Measurements from ENCODE around the gene TAF1D. TPM values are rescaled to one million over a fixed set of nuclear protein-coding genes. Genes with fewer than 3 reads are reported as not detected.

Gene TAF1D
- polyA plus RNA-seq, 3 donors, result 5.9 to 68.3 (median 7.4) TPM

DNA sequence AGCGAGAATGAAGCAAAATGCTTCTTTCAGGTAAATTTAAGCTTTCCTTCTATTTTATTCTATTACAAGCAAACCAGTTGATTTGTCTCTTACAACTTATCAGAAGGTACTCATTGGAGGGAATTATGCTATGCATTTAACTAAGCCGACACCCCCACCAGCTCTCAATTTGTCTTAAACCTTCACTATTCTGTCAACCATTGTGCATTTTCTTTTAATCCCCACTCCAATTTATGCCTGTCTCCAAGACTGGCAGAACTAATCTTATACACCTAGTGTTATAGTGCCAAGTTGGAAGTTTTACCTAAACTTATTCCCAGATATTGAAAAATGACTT, 12.5 kb downstream of the TAF1D start:
- H3K27me3 ChIP-seq (ENCODE audit: control insufficient read depth in 2 of 2, insufficient read depth in 2 of 2, low read length in 2 of 2), result no peaks in the 10 kb centered on the region
- Mint-ChIP-seq H3K4me1 (no peaks in the 10 kb centered on the region), H3K27ac (no peak overlapping the region), H3K36me3 (peaks cover 64 to 86% of the 10 kb centered on the region in 2 donors), H3K4me3 (no peak overlapping the region), H3K27me3 (ENCODE audit: low read depth in 3 of 3) (no peaks in the 10 kb centered on the region), H3K9me3 (no peaks in the 10 kb centered on the region)
- DNase-seq, result no peak
- no peak overlapping the region for H3K9ac ChIP-seq (ENCODE audit: insufficient read depth, low read length, poor library complexity, severe bottlenecking)
- TF ChIP-seq CTCF (IDR thresholded peaks at IDR 0.05), result no peak
- no peak overlapping the region for H3K27ac ChIP-seq (ENCODE audit: low read depth in 1 of 2, low read length in 2 of 2)
- H4K20me1 ChIP-seq (ENCODE audit: insufficient read depth, low read length), result peaks cover 37% of the 10 kb centered on the region
- no peaks in the 10 kb centered on the region for H3K79me2 ChIP-seq (ENCODE audit: insufficient read depth, low read length)
- no peaks in the 10 kb centered on the region for H3K4me1 ChIP-seq (ENCODE audit: control insufficient read depth in 1 of 2, insufficient read depth in 2 of 2, low read length in 2 of 2)
- no peak overlapping the region for H3K4me2 ChIP-seq (replicated peaks; ENCODE audit: extremely low read depth, low read length, poor library complexity, severe bottlenecking)
- peaks cover 84 to 99% of the 10 kb centered on the region in 2 donors for H3K36me3 ChIP-seq (replicated peaks in 1 of 2; ENCODE audit: control insufficient read depth in 1 of 2, insufficient read depth in 2 of 2, low read length in 2 of 2)
- H3K4me3 ChIP-seq (replicated peaks in 1 of 3; ENCODE audit: low read depth in 2 of 3, low read length in 3 of 3), result no peak overlapping the region
- H3K9me3 ChIP-seq (replicated peaks in 1 of 2; ENCODE audit: control insufficient read depth in 1 of 2, insufficient read depth in 1 of 2, low read length in 2 of 2), result no peaks in the 10 kb centered on the region
- intact Hi-C loops (cut with micrococcal nuclease), result no loop called here
- WGBS (ENCODE audit: insufficient coverage), result no CpG with 5 or more reads among the region's 2 CpGs
- no peak overlapping the region for H2AFZ ChIP-seq (ENCODE audit: insufficient read depth, low read depth, low read length, poor library complexity, severe bottlenecking)

DNA sequence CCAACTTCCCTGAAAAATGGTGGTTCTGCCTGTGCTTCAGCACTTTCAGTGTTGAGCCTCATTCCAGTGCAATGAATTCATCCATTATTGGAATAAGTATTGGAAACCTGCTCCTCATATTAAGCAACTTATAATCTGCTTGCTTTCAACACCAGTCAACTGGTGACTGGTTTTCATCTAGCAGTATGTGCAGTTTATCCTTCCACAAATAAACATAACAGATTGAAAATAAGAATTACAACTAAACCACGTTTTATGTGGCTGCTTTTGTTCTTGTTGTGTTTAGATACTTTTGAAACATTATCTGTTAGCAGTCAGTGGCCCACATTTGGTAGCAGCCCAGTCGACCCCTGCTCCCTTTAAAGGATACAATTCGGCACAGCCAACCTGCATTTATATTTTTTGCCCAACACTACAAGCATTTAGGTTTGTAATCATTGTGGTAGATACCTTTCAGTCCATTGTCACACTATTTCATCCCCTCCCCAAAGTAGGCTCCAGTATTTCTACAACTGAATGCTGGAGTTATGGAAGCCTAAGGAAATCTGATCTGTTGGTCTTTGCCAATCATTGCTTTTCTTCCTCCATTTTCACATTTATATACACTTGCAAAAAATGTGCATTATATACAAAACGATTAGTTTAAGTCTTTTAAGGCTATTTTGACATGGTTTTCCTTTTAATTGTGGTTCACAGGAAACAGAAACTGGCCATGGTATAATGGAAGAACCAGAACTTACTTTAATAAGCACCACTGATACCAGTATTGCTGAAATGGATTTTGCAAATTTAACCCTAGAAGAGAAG, 13.1 kb downstream of the TAF1D start:
- peaks cover 31% of the 10 kb centered on the region for H4K20me1 ChIP-seq (ENCODE audit: insufficient read depth, low read length)
- no peak for TF ChIP-seq CTCF (IDR thresholded peaks at IDR 0.05)
- no peak for DNase-seq
- H3K27ac ChIP-seq (ENCODE audit: low read depth in 1 of 2, low read length in 2 of 2), result peak overlapping the region in 1 of 2 donors; percentile 18
- Mint-ChIP-seq H3K27ac (peak overlapping the region in 2 of 7 donors; percentile 25 to 32), H3K9me3 (no peaks in the 10 kb centered on the region), H3K4me1 (no peaks in the 10 kb centered on the region), H3K27me3 (ENCODE audit: low read depth in 3 of 3) (no peaks in the 10 kb centered on the region), H3K36me3 (peaks cover 62 to 85% of the 10 kb centered on the region in 2 donors), H3K4me3 (no peak overlapping the region)
- no peaks in the 10 kb centered on the region for H3K79me2 ChIP-seq (ENCODE audit: insufficient read depth, low read length)
- WGBS (ENCODE audit: insufficient coverage), result no CpG with 5 or more reads among the region's 4 CpGs
- H3K36me3 ChIP-seq (replicated peaks in 1 of 2; ENCODE audit: control insufficient read depth in 1 of 2, insufficient read depth in 2 of 2, low read length in 2 of 2), result peaks cover 82 to 99% of the 10 kb centered on the region in 2 donors
- intact Hi-C loops (cut with micrococcal nuclease), result no loop called here
- H3K4me2 ChIP-seq (replicated peaks; ENCODE audit: extremely low read depth, low read length, poor library complexity, severe bottlenecking), result no peak overlapping the region
- no peak overlapping the region for H3K4me3 ChIP-seq (replicated peaks in 1 of 3; ENCODE audit: low read depth in 2 of 3, low read length in 3 of 3)
- H2AFZ ChIP-seq (ENCODE audit: insufficient read depth, low read depth, low read length, poor library complexity, severe bottlenecking), result no peak overlapping the region
- no peaks in the 10 kb centered on the region for H3K27me3 ChIP-seq (ENCODE audit: control insufficient read depth in 2 of 2, insufficient read depth in 2 of 2, low read length in 2 of 2)
- no peaks in the 10 kb centered on the region for H3K4me1 ChIP-seq (ENCODE audit: control insufficient read depth in 1 of 2, insufficient read depth in 2 of 2, low read length in 2 of 2)
- no peaks in the 10 kb centered on the region for H3K9me3 ChIP-seq (replicated peaks in 1 of 2; ENCODE audit: control insufficient read depth in 1 of 2, insufficient read depth in 1 of 2, low read length in 2 of 2)
- H3K9ac ChIP-seq (ENCODE audit: insufficient read depth, low read length, poor library complexity, severe bottlenecking), result no peak overlapping the region

All from CD14-positive monocyte (primary cell).